ENCODE results near the gene MAP3K2.

DNA sequence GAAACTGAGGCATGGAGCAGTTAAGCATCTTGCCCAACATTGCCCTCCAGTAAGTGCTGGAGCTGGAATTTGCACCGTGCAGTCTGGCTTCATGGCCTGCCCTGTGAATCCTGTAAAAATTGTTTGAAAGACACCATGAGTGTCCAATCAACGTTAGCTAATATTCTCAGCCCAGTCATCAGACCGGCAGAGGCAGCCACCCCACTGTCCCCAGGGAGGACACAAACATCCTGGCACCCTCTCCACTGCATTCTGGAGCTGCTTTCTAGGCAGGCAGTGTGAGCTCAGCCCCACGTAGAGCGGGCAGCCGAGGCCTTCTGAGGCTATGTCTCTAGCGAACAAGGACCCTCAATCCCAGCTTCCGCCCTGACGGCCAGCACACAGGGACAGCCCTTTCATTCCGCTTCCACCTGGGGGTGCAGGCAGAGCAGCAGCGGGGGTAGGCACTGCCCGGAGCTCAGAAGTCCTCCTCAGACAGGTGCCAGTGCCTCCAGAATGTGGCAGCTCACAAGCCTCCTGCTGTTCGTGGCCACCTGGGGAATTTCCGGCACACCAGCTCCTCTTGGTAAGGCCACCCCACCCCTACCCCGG is 31.8 kb upstream of the MAP3K2 start:
- TF ChIP-seq, protein P1, sequence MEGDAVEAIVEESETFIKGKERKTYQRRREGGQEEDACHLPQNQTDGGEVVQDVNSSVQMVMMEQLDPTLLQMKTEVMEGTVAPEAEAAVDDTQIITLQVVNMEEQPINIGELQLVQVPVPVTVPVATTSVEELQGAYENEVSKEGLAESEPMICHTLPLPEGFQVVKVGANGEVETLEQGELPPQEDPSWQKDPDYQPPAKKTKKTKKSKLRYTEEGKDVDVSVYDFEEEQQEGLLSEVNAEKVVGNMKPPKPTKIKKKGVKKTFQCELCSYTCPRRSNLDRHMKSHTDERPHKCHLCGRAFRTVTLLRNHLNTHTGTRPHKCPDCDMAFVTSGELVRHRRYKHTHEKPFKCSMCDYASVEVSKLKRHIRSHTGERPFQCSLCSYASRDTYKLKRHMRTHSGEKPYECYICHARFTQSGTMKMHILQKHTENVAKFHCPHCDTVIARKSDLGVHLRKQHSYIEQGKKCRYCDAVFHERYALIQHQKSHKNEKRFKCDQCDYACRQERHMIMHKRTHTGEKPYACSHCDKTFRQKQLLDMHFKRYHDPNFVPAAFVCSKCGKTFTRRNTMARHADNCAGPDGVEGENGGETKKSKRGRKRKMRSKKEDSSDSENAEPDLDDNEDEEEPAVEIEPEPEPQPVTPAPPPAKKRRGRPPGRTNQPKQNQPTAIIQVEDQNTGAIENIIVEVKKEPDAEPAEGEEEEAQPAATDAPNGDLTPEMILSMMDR (conservative IDR thresholded peaks at IDR 0.05; ENCODE audit: low read depth, low read length): no peak
- no peak for TF ChIP-seq EZH2phosphoT487 (IDR thresholded peaks at IDR 0.05; ENCODE audit: borderline replicate concordance, low read length)
- TF ChIP-seq EZH2 (IDR thresholded peaks at IDR 0.05; ENCODE audit: low read length, unreplicated experiment): no peak

All from PC-3 (cell line).